Liver (tissue), 9 donors: ENCODE measurements around the gene UMODL1. TPM values are rescaled to one million over a fixed set of nuclear protein-coding genes. Genes with fewer than 3 reads are reported as not detected.

Experiments used
- DNase-seq: peaks from one replicate; pipeline ENCODE4 v3.0.0-alpha.2; 2017; ENCODE audit warnings: low spot score
- H3K27ac ChIP-seq, 2 donors: one replicate each; pipeline ENCODE4 v1.7.0; 2013; ENCODE audit warnings: inconsistent platforms in 2 of 2, low read length in 2 of 2, control low read depth in 1 of 2, low read depth in 1 of 2, mild to moderate bottlenecking in 1 of 2
- H3K27me3 ChIP-seq, 4 donors: one replicate each; pipeline versions ENCODE4 v1.6.1 to v1.7.0; 2013; ENCODE audit warnings: low read length in 3 of 4, inconsistent platforms in 1 of 4, mild to moderate bottlenecking in 1 of 4, moderate library complexity in 1 of 4; ENCODE audit not compliant: control insufficient read depth in 4 of 4, insufficient read depth in 4 of 4
- H3K36me3 ChIP-seq, 4 donors: one replicate each; pipeline versions ENCODE4 v1.6.1 to v1.7.0; 2013; ENCODE audit warnings: low read length in 3 of 4, mild to moderate bottlenecking in 3 of 4, low read depth in 1 of 4, moderate library complexity in 1 of 4; ENCODE audit not compliant: control insufficient read depth in 4 of 4, insufficient read depth in 3 of 4
- H3K4me1 ChIP-seq, 4 donors: one replicate each; pipeline versions ENCODE4 v1.6.1 to v1.7.0; 2013; ENCODE audit warnings: low read length in 3 of 4, mild to moderate bottlenecking in 3 of 4, moderate library complexity in 1 of 4; ENCODE audit not compliant: control insufficient read depth in 4 of 4, insufficient read depth in 4 of 4
- H3K4me3 ChIP-seq, 3 donors: one replicate each; pipeline versions ENCODE4 v1.6.1 to v1.7.0; 2013; ENCODE audit warnings: low read length in 3 of 3, control low read depth in 1 of 3, low read depth in 1 of 3, mild to moderate bottlenecking in 1 of 3
- H3K9ac ChIP-seq, 2 donors: one replicate each; pipeline ENCODE4 v1.7.0; 2013; ENCODE audit warnings: low read length in 2 of 2, mild to moderate bottlenecking in 2 of 2, moderate library complexity in 2 of 2, control low read depth in 1 of 2, low read depth in 1 of 2
- H3K9me3 ChIP-seq, 4 donors: one replicate each; pipeline versions ENCODE4 v1.6.1 to v1.7.0; 2013; ENCODE audit warnings: low read length in 3 of 4; ENCODE audit not compliant: control insufficient read depth in 4 of 4
- CTCF ChIP-seq: fragments of 150-350 bp; IDR thresholded peaks from 2 replicates; pipeline ENCODE4 v1.5.1; 2017; ENCODE audit warnings: improper control_type of control experiment, low read depth, low read length; ENCODE audit not compliant: missing input control
- EGR1 ChIP-seq, 2 donors: IDR thresholded peaks; 2 replicates each; pipeline ENCODE4 v1.6.1; 2016 to 2018; ENCODE audit warnings: antibody characterized with exemption in 2 of 2, low read depth in 2 of 2
- FOXA1 ChIP-seq: IDR thresholded peaks from 2 replicates; pipeline ENCODE4 v1.6.1; 2016; ENCODE audit warnings: antibody characterized with exemption
- FOXA2 ChIP-seq: IDR thresholded peaks from 2 replicates; pipeline ENCODE4 v1.6.1; 2016; ENCODE audit warnings: antibody characterized with exemption
- GABPA ChIP-seq, 2 donors: IDR thresholded peaks in 1 of 2; conservative IDR thresholded peaks in 1 of 2; 2 replicates each; pipeline ENCODE4 v1.6.1; 2016; ENCODE audit warnings: antibody characterized with exemption in 2 of 2, mild to moderate bottlenecking in 1 of 2, moderate library complexity in 1 of 2
- HNF4A ChIP-seq, 2 donors: conservative IDR thresholded peaks; 2 replicates each; pipeline ENCODE4 v1.6.1; 2016; ENCODE audit warnings: antibody characterized with exemption in 2 of 2, mild to moderate bottlenecking in 2 of 2
- HNF4G ChIP-seq: IDR thresholded peaks from 2 replicates; pipeline ENCODE4 v1.6.1; 2016; ENCODE audit warnings: antibody characterized with exemption
- JUND ChIP-seq, 2 donors: IDR thresholded peaks; 2 replicates each; pipeline ENCODE4 v1.6.1; 2016; ENCODE audit warnings: antibody characterized with exemption in 2 of 2
- NR2F2 ChIP-seq: IDR thresholded peaks from 2 replicates; pipeline ENCODE4 v1.6.1; 2016; ENCODE audit warnings: antibody characterized with exemption
- RAD21 ChIP-seq, 2 donors: IDR thresholded peaks; 2 replicates each; pipeline ENCODE4 v1.6.1; 2016; ENCODE audit warnings: antibody characterized with exemption in 2 of 2, mild to moderate bottlenecking in 2 of 2
- REST ChIP-seq: IDR thresholded peaks from 2 replicates; pipeline ENCODE4 v1.6.1; 2016; ENCODE audit warnings: antibody characterized with exemption, mild to moderate bottlenecking
- RXRA ChIP-seq, 2 donors: IDR thresholded peaks; 2 replicates each; pipeline ENCODE4 v1.6.1; 2017 to 2018; ENCODE audit warnings: antibody characterized with exemption in 2 of 2, mild to moderate bottlenecking in 1 of 2
- SP1 ChIP-seq: IDR thresholded peaks from 2 replicates; pipeline ENCODE4 v1.6.1; 2018; ENCODE audit warnings: antibody characterized with exemption, mild to moderate bottlenecking
- TAF1 ChIP-seq: conservative IDR thresholded peaks from 2 replicates; pipeline ENCODE4 v1.6.1; 2016; ENCODE audit warnings: antibody characterized with exemption, mild to moderate bottlenecking
- YY1 ChIP-seq: IDR thresholded peaks from 2 replicates; pipeline ENCODE4 v1.6.1; 2016; ENCODE audit warnings: antibody characterized with exemption, mild to moderate bottlenecking
- ZBTB33 ChIP-seq: IDR thresholded peaks from 2 replicates; pipeline ENCODE4 v1.6.1; 2016; ENCODE audit warnings: antibody characterized with exemption
- WGBS: extraction: QIAGEN DNeasy Blood & Tissue Kit; methylation state at CpG from one replicate; pipeline ENCODE4 v1.1.7; 2013; 5-methylcytosine and 5-hydroxymethylcytosine counted together
- polyA plus RNA-seq, 2 donors: library from polyadenylated mRNA; stranded (reverse) in 1 of 2; unstranded in 1 of 2; fragments of 200-250 nt in 1 of 2; fragments of >200 nt in 1 of 2; fragmentation: Nextera tagmentation in 1 of 2; extraction: Ambion mirVana in 1 of 2; gene quantifications; one replicate each; pipeline versions ENCODE4 v1.2.1 to v1.2.3, GENCODE V29; 2013 to 2015
- total RNA-seq, 2 donors: library from RNA; depleted of rRNA; stranded (reverse); fragments of >200 nt; gene quantifications; one replicate each; pipeline ENCODE4 v1.2.3, GENCODE V29; 2014
- TF ChIP-seq, protein P1 (sequence below): IDR thresholded peaks from 2 replicates; pipeline ENCODE4 v1.6.1; 2016; ENCODE audit warnings: antibody characterized with exemption
- TF ChIP-seq, protein P2 (sequence below): IDR thresholded peaks from 2 replicates; pipeline ENCODE4 v1.6.1; 2016; ENCODE audit warnings: antibody characterized with exemption
- donor health status: healthy.
- donor health status: healthy.
- donor health status: healthy.
- donor health status: healthy.
- donor health status: healthy.

The UMODL1 gene
- total and polyA plus RNA-seq, 4 donors, result 0.08 to 0.14 (median 0.08) TPM; not detected in 1

DNA sequence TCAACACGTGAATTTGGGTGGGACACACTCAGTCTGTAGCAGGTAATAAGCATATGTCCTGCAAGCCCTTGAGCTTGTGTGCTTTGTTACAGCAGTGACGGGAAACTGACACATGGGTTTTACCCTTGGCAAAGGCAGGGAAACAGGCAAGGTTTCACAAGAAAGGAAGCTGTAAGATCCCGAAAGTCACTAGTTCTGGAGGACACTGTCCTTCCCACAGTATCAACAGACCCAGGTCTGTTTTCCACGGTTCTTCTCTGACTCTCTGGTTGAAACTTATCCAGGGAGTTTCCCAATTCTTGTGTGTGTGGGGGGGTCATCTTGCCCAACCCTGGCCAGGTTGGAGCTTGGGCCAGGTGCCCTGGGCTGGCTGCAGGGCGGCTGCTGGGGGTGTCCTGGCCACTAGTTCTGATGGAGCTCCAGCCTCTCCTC is 31.6 kb upstream of the UMODL1 start (continued):
- TF ChIP-seq CTCF, result no peak
- peak; percentile 58 to 60 for TF ChIP-seq RAD21 (IDR thresholded peaks at IDR 0.05)
- TF ChIP-seq, protein P1, sequence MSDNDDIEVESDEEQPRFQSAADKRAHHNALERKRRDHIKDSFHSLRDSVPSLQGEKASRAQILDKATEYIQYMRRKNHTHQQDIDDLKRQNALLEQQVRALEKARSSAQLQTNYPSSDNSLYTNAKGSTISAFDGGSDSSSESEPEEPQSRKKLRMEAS, result peak; percentile 100
- peak; percentile 93 for TF ChIP-seq FOXA1
- TF ChIP-seq HNF4A (conservative IDR thresholded peaks at IDR 0.05), result peak; percentile 74 to 91
- TF ChIP-seq ZBTB33, result peak; percentile 93
- peak; percentile 79 to 97 for TF ChIP-seq RXRA (IDR thresholded peaks at IDR 0.05)
- peak; percentile 88 for TF ChIP-seq FOXA2
- TF ChIP-seq SP1, result peak; percentile 94

DNA sequence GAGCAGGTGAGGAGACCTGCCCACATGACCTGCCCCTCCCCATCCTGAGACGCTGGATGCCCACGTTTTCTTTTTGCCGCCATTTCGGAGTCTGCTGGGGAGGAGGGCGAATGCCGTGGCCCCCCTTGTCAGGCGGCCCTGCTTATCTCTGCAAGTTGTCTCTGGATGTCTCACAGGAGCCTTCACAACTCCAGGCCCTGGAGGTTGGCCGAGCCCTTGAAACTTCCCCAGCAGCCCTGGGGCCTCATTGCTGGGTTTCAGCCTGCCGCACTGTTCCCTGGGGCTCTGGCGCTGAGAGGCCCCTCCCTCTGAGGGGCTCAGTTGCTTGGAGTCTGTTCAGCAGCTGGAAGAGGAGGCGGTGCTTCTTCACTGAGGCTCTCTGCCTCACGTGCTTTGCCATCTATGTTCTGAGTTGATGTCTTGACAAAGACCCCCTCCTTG is 31.2 kb upstream of the UMODL1 start:
- Histone ChIP-seq H3K27me3 (no peaks in the 10 kb centered on the region), H3K27ac (peak overlapping the region; percentile 75 to 85)
- 75% methylated on average over 12 of the region's 12 CpGs for WGBS

More for the DNA sequence above, 31.2 kb upstream of the UMODL1 start:
- H3K4me3 ChIP-seq, result no peak overlapping the region
- TF ChIP-seq REST (no peak), CTCF (no peak), ZBTB33 (no peak), HNF4A (conservative IDR thresholded peaks at IDR 0.05) (no peak), RXRA (IDR thresholded peaks at IDR 0.05) (no peak), RAD21 (IDR thresholded peaks at IDR 0.05) (no peak), GABPA (IDR thresholded peaks at IDR 0.05 in 1 of 2, conservative IDR thresholded peaks at IDR 0.05 in 1 of 2) (no peak), YY1 (no peak), EGR1 (IDR thresholded peaks at IDR 0.05; ENCODE audit: low read depth in 2 of 2) (no peak), SP1 (no peak), NR2F2 (no peak), FOXA1 (no peak), HNF4G (no peak), JUND (IDR thresholded peaks at IDR 0.05) (no peak), TAF1 (no peak)
- TF ChIP-seq, protein P2, sequence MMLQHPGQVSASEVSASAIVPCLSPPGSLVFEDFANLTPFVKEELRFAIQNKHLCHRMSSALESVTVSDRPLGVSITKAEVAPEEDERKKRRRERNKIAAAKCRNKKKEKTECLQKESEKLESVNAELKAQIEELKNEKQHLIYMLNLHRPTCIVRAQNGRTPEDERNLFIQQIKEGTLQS, result no peak
- TF ChIP-seq, protein P1, result no peak
- no peaks in the 10 kb centered on the region for H3K36me3 ChIP-seq
- H3K4me1 ChIP-seq, result peaks cover 9 to 24% (median 14%) of the 10 kb centered on the region in 4 donors
- H3K9ac ChIP-seq, result no peak overlapping the region
- H3K9me3 ChIP-seq, result no peaks in the 10 kb centered on the region
- DNase-seq, result no peak
